ENCODE results near the gene LRP2. TPM values are rescaled to one million over a fixed set of nuclear protein-coding genes. Genes with fewer than 3 reads are reported as not detected.

The LRP2 gene
- total and polyA plus RNA-seq, 2 of the 4 experiments (the other 2 are of a cell fraction), result not detected

DNA sequence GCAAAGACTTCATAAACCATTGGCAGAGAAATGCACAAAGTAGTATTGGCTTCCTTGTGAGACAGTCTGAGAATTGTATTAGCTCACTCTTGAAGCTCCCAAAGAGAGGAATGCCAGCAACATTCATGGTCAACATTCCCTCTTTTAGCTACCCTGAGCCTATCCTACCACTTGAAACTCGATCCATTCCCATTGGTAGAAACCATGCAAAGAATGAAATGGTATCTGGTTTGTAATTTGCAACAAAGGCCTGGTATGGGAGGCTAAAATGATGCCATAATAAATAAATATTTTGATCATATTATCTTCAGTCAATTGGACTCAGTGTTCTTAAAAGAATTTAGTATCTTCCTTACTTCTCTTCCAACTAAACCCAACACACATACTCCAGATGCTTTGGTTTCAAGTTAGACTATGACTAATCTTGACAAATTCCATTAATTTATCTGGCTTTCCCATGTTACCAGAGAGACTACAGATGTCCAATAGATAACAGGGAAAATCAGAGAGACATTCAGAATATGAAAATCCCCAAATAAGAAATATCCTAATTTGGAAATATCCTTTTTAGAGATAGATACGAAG lies 190.1 kb downstream of the LRP2 start:
- DNase-seq (no peak), ATAC-seq (ENCODE audit: low read depth) (no peak)
- Histone ChIP-seq H2AFZ (replicated peaks; ENCODE audit: low read length, poor library complexity) (no peak overlapping the region), H2BK5ac (ENCODE audit: low read depth, low read length, poor library complexity, severe bottlenecking) (no peak overlapping the region), H3K23ac (ENCODE audit: low read depth, low read length) (no peak overlapping the region), H3K36me3 (ENCODE audit: control insufficient read depth, insufficient read depth, low read length) (no peaks in the 10 kb centered on the region), H4K8ac (ENCODE audit: low read depth in 2 of 2, low read length in 2 of 2) (no peak overlapping the region), H4K5ac (ENCODE audit: low read depth, low read length) (no peak overlapping the region), H3K4ac (ENCODE audit: low read depth, low read length) (no peak overlapping the region), H4K91ac (ENCODE audit: insufficient read depth, low read depth, low read length) (no peak overlapping the region), H3K79me1 (ENCODE audit: low read depth in 1 of 2, low read length in 2 of 2) (no peaks in the 10 kb centered on the region), H3K18ac (ENCODE audit: low read depth, low read length) (no peak overlapping the region), H2BK20ac (ENCODE audit: low read depth, low read length) (no peak overlapping the region), H3K9me3 (ENCODE audit: control insufficient read depth, insufficient read depth, low read length) (no peaks in the 10 kb centered on the region; the same call in 1 of the 2 replicates), H3K4me3 (ENCODE audit: insufficient read depth, low read depth, low read length) (no peak overlapping the region), H2AK5ac (ENCODE audit: low read depth, low read length) (no peak overlapping the region), H3K27me3 (ENCODE audit: control insufficient read depth, insufficient read depth, low read length) (no peaks in the 10 kb centered on the region), H2BK15ac (ENCODE audit: low read depth, low read length) (no peak overlapping the region), H3K9ac (ENCODE audit: low read depth, low read length) (no peak overlapping the region), H3K56ac (ENCODE audit: extremely low read depth, insufficient read depth, low read length) (no peak overlapping the region), H2AK9ac (replicated peaks; ENCODE audit: low read depth, low read length, poor library complexity) (no peak overlapping the region), H3K9me1 (ENCODE audit: insufficient read depth, low read length) (no peaks in the 10 kb centered on the region), H3K27ac (ENCODE audit: insufficient read depth, low read length) (no peak overlapping the region), H4K20me1 (ENCODE audit: insufficient read depth, low read length) (no peaks in the 10 kb centered on the region), H3K4me2 (ENCODE audit: low read depth, low read length) (no peak overlapping the region), H2BK120ac (ENCODE audit: low read depth, low read length) (no peak overlapping the region), H3K14ac (replicated peaks; ENCODE audit: low read depth, low read length) (no peak overlapping the region), H3K4me1 (ENCODE audit: control insufficient read depth, insufficient read depth, low read length) (no peaks in the 10 kb centered on the region)
- intact Hi-C loops (cut with micrococcal nuclease), result no loop called here
- ChIA-PET CTCF (interaction anchor here (1.2 kb wide), 1 partner anchor 30 kb away, joined by 3 read pairs; no protein-coding TSS in a partner anchor), POLR2A (ENCODE audit: unreplicated experiment) (no interaction called here)
- no CpG with 5 or more reads among the region's 2 CpGs for WGBS, 2 experiments (ENCODE audit: extremely low coverage in 2 of 2, insufficient read length in 1 of 2)
- no TSS peak for BruUV-seq (replicated peaks)
- dilution Hi-C loops (cut with HindIII; ENCODE audit: low sequenced_read_pairs, unreplicated experiment), result no loop called here
- TF ChIP-seq CEBPB (IDR thresholded peaks at IDR 0.05; ENCODE audit: low read depth, low read length) (no peak), NFE2L2 (IDR thresholded peaks at IDR 0.05; ENCODE audit: low read depth, low read length) (no peak), FOS (IDR thresholded peaks at IDR 0.05; ENCODE audit: low read depth, low read length) (no peak), ELK1 (IDR thresholded peaks at IDR 0.05; ENCODE audit: borderline replicate concordance, low read depth, low read length) (no peak), POLR2A (IDR thresholded peaks at IDR 0.05; ENCODE audit: low read depth, low read length) (no peak), MAFK (IDR thresholded peaks at IDR 0.05; ENCODE audit: low read depth, low read length) (no peak), SMC3 (IDR thresholded peaks at IDR 0.05; ENCODE audit: low read depth, low read length) (no peak), MAZ (IDR thresholded peaks at IDR 0.05; ENCODE audit: borderline replicate concordance, low read depth, low read length) (no peak), CHD1 (IDR thresholded peaks at IDR 0.05; ENCODE audit: low read depth, low read length) (no peak), RAD21 (IDR thresholded peaks at IDR 0.05; ENCODE audit: low read length) (no peak), RCOR1 (IDR thresholded peaks at IDR 0.05; ENCODE audit: insufficient replicate concordance, low read length) (no peak), MXI1 (IDR thresholded peaks at IDR 0.05; ENCODE audit: borderline replicate concordance, low read depth, low read length) (no peak), BHLHE40 (IDR thresholded peaks at IDR 0.05; ENCODE audit: low read depth, low read length) (no peak), RFX5 (IDR thresholded peaks at IDR 0.05; ENCODE audit: low read depth, low read length) (no peak)
- TF ChIP-seq, protein P1, sequence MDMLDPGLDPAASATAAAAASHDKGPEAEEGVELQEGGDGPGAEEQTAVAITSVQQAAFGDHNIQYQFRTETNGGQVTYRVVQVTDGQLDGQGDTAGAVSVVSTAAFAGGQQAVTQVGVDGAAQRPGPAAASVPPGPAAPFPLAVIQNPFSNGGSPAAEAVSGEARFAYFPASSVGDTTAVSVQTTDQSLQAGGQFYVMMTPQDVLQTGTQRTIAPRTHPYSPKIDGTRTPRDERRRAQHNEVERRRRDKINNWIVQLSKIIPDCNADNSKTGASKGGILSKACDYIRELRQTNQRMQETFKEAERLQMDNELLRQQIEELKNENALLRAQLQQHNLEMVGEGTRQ (IDR thresholded peaks at IDR 0.05; ENCODE audit: low read depth, low read length), result no peak
- TF ChIP-seq, protein P2, sequence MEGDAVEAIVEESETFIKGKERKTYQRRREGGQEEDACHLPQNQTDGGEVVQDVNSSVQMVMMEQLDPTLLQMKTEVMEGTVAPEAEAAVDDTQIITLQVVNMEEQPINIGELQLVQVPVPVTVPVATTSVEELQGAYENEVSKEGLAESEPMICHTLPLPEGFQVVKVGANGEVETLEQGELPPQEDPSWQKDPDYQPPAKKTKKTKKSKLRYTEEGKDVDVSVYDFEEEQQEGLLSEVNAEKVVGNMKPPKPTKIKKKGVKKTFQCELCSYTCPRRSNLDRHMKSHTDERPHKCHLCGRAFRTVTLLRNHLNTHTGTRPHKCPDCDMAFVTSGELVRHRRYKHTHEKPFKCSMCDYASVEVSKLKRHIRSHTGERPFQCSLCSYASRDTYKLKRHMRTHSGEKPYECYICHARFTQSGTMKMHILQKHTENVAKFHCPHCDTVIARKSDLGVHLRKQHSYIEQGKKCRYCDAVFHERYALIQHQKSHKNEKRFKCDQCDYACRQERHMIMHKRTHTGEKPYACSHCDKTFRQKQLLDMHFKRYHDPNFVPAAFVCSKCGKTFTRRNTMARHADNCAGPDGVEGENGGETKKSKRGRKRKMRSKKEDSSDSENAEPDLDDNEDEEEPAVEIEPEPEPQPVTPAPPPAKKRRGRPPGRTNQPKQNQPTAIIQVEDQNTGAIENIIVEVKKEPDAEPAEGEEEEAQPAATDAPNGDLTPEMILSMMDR (conservative IDR thresholded peaks at IDR 0.05; ENCODE audit: low read depth, low read length), result no peak
- in situ Hi-C loops (cut with MboI; ENCODE audit: low sequenced_read_pairs), result no loop called here
